Mucosa of gallbladder (tissue), 1 donor: ENCODE measurements around the gene UTP25. TPM values are rescaled to one million over a fixed set of nuclear protein-coding genes. Genes with fewer than 3 reads are reported as not detected.
A peak's percentile ranks its signal among the peaks of the same experiment; 100 is the strongest.

Experiments used
- DNase-seq: peaks from one replicate; pipeline ENCODE4 v3.0.0-alpha.2; 2020; ENCODE audit warnings: low spot score
- total RNA-seq: library from RNA; stranded (reverse); gene quantifications from one replicate; pipeline ENCODE4 v1.2.1, GENCODE V29; 2021
- donor health status: DM: no; HTN: no; CAD: no.

Gene UTP25
- total RNA-seq, 1 donor from 2014 or later: 5.0 TPM

DNA sequence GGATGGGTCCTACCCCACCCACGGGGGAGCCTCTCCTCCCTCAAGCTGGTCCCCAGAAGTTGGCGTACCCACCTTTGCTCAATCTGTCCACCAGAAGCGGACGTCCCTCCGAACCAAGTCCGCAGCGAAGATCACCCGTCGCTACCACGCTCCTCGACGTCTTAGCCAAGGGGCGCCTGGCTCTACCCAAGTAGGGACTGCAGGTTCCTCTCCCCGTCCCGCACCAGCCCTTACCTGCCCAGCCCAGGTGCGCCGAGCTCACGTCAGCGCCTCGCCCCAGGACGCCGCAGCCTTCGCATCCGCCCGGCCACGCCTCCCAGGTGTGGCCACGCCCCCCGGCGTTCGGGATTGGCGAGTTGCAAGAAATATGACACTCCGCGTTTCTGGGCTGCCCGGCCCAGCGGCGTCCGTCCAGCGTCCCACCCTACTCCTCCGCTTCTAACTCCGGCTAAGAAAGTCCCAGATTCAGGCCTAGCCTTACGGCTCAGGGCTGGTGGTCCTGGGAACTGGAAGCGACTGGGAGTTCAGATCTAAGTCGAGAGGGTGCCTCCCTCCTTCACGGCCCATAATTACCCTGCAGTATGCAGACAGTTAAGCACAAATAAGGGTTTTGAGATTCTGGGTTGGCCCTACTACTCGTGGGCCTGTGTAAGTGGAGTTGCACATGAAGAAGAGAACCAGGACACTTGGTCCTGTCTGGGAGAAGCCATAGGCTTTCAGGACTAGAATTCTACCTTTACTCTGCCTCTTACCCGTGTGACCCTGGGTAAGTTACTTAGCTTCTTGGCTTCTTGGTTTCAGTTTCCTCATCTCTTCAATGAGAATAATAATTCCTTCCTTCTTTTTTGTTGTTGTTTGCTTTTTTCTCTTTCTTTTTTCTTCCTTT lies 21.7 kb upstream of the UTP25 start, which contains the start of gene IRF6:
IRF6 (minus strand) TSS at position 268 of the 886 bp plus-strand sequence. CDS start 4,729 bp downstream, outside the sequence.
- peak; percentile 92 for DNase-seq

GRCh38 chr1:209807509-209807908 lies 20.3 kb upstream of the UTP25 start:
- DNase-seq: no peak

GRCh38 chr1:209808059-209808581 lies 19.7 kb upstream of the UTP25 start:
- no peak for DNase-seq

DNA sequence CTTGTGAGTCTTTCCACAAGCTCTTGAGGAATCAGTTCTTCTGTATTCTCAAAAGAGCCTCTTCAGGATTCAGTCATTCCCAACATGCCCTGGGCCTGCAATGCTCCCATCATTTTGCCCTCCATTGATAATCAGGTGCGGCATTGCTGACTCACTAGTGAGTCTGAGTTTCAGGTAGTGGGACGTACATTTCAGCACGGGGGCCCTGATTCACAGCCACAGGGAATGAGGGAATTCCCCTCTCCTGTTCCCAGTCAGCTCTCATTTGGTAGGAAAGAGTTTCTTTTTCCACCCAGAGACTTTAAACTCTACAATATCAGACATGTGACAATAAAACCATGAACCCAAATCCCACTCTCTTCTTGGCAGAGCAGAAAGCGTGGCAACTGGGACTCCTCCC lies 18.2 kb upstream of the UTP25 start:
- no peak for DNase-seq

- no peak for DNase-seq
Observed at GRCh38 chr1:209810783-209811182, 17.0 kb upstream of the UTP25 start.

GRCh38 chr1:209813902-209814301 lies 13.9 kb upstream of the UTP25 start:
- no peak for DNase-seq

GRCh38 chr1:209815490-209815889 lies 12.3 kb upstream of the UTP25 start:
- DNase-seq: no peak

DNA sequence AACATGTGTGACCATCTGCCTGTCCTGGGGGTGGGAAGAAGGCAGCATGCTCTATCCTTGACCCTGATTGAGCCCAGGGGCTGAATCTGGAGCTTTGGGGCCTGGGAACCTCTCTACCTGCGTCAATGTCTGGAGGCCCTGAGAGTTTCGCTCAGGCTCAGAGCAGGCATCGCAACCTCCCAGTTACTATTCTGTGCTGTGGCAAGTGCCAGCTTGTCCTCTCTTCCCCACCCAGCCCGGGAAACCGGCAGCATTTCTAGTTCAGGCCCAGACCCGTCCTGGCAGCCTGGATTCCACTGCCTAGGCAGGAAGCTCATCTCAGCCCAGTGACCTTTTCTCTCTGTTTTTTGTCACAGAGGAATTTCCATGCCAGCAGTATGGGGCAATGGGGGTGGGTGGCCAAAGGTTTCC lies 11.8 kb upstream of the UTP25 start:
- DNase-seq: no peak

GRCh38 chr1:209816923-209817322 lies 10.8 kb upstream of the UTP25 start:
- DNase-seq: no peak

DNA sequence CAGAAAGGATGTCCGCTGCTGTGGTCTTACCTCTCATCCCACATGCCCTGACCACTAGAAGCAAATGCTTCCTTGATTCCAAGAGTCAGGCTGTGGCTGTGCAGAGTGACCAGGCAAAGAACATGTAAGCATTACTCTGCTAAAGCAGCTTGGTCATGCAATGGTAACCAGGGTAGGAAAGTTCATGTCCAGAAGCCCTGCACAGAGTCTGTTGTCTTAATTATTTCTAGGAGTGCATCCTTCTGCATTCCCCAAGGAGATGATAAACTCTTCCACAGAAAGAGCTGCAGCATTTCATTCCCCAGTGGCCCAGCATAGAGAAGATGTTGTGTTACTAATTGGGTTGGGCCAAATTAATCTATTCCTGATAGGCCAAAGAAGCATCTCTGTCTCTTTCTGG lies 10.1 kb upstream of the UTP25 start:
- no peak for DNase-seq

- no peak for DNase-seq
Observed at GRCh38 chr1:209819058-209819457, 8.7 kb upstream of the UTP25 start.

- DNase-seq: no peak
Observed at GRCh38 chr1:209820986-209821385, 6.8 kb upstream of the UTP25 start.

DNA sequence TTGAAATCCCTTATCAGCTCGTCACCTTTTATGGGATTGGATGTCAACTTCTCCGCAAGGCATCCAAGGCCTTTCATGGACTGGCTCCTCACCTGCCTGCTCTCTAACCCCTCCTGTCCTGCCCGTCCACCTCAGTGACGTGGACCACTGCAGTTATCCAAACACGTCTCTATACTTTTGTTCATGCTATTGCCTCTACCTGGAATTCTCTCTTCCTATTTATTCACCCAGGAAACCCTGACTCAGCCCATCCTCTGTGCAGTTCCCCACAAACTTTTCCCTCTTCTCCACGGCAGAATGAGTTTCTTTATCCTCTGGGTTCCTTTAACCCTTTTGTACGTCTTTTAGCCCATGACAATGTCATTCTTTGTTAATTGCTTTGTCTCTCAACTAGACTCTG lies 5.1 kb upstream of the UTP25 start:
- DNase-seq: no peak

DNA sequence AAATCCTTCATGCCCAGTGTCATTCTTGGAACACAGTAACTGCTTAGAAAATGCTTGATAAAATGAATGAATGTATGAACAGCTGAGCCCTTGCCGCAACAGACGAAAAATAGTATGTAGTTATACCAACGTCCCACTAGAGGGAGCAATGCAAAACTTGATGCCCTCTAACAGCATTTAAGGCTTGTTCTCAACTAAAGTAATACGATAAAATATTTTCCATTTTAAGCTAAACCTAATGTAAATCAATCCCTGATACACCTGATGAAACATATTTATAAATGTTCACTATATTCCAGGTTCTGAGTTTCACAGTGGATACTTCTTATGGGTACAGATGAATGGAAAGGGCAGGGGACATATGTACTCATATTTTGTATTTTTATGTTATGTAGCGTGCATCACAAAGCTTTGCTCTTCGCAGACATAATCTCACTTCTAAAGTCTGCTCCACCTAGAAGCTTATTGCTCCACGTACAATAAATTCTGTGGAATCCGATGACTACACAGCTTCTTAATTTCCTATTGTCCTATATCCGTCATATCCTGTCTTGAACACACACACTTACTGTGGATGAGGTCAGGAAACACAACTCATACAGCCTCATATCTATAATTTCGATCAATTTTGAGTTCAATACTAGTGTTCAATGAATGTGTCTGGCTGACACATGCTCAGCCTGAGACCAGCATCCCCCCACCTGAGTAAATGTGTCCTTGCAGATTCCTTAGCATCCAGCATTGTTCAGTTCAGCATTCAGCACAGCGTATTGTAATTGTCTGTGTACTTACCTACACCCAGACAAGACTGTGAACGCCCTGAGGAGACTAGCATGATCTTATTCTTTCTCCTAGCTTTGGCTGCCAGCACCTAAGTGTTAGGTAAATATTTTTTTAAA lies 4.4 kb upstream of the UTP25 start:
- DNase-seq: no peak

DNA sequence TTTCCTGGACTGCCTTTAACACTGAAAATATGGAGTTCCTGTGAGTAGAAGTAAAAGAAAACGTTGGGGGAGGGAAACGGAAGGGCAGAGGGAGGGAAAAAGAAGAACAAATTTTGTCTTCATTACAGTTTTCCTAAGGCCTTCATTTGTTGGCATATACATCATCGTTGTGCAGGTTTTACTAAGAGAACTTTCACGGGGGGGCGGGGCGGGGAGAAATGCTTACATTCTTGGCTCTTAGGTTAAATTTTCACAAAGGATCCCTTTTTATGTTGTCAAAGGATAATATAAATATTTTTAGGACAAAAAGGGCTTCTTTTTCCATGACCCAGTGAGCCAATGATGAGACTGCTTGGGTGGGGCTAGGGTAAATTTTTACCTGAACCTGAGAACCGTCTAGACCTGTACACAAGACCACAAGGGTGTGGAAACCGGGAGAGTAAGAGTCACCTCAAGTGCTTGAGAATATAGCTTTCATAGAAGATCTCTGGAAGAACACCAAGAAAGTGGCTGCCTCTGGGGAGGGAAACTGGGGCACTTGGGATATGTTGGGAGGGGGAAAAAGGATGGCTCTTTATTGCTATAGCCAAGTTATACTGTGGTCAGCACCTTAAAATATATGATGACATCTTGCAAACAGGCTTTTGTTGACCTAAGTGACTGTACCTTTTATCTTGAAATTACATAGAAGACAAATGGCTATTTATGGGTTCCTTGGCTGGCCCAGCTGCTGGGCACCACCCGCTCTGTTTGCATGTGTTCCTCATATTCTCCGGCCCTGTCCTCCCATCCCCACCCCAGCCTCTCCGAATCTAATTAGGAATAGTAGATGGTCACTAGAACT lies 2.0 kb upstream of the UTP25 start:
- DNase-seq: no peak

DNA sequence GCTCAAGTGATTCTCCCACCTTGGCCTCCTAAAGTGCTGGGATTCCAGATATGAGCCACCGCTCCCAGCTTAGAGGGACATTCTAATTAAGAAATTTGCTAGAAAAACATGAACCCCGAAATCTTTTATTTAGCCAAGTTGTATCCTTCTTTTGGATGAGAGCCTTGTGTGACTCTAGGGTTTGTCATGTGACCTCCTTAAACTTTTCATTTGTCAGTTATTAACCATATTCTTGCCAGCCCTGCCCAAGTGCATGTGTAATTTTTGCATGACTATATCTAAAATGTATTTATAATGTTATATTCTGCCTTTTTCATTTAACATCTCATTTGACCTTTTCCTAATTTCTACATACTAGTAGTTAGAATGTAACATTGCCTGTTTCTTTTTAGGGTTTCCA lies 1.9 kb downstream of the UTP25 start:
- DNase-seq: no peak

DNA sequence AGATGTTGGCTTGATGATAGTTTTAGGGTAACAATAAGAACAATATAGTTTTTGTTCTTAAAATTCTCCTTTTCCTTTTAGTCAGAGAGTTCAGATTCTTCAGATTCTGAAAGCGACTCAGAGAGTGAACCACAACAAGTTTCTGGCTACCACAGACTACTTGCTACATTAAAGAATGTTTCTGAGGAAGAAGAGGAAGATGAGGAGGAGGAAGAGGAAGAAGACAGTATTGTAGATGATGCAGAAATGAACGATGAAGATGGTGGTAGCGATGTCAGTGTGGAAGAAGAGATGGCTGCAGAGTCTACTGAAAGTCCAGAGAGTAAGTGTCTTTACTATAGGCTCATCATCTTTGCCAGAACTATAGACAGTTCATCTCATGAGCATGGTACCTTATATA lies 3.0 kb downstream of the UTP25 start:
- DNase-seq: no peak

GRCh38 chr1:209831615-209832014 lies 3.8 kb downstream of the UTP25 start:
- no peak for DNase-seq

DNA sequence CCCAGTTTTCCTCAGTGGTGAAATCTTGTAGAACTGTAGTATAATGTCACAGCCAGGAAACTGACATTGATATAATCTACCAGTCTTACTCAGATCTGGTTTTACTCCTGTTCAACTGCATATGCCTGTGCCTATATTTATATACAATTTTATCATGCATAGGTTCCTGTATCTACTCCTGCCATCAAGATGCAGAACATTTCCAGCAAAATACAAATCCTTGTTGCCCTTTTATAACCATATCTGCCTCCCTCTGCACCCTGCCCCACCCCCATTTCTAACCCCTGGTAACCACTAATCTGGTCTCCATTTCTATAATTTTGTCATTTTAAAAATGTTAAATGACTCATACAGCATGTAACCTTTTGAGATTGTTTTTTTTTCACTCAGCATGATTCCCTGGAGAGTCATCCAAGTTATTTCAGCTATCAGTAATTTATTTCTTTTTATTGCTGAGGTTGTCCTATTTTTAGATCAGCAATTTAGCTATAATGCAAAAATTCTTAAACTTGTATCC lies 8.1 kb downstream of the UTP25 start:
- DNase-seq: no peak

DNA sequence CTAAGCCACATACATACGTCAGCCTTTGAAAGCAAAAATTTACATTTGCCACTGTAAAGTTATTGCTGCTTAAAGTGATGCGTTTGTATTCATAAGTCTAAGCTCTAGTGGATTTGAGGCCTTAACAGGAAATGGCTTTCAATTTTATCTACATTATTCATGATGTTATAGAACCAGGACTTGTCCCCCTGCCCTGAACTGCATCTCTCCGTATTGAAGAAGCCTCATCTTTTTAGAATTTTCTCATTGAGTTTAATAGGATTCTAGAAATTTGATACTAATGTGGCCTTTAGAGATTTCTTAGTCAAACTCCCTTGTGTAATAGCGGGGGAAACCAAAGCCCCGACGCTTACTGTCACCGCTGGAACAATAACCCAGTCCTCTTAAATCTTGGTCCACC lies 9.9 kb downstream of the UTP25 start:
- no peak for DNase-seq

DNA sequence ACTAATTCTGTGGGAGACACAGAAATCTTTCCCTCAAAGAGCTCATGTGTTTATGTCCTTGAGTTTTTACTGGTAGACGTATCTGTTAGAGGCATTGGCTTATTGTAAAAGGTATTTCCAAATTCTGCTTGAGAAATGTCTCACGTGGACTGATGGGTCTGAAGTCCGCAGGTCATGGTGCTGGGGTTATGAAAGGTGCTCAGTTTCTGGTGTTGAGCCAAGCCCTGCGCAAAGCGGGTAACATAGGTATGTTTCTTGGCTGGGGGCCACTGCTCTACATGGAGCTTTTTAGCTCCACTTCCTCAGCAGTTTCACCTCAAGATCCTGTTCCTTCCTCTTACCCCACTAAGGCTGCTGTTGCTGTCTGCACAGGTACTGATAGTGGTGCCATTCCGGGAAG lies 10.8 kb downstream of the UTP25 start:
- peak; percentile 63 for DNase-seq
